Endothelial cell of umbilical vein (primary cell): ENCODE measurements around the gene PLAGL1. TPM values are rescaled to one million over a fixed set of nuclear protein-coding genes. Genes with fewer than 3 reads are reported as not detected.

ENCODE experiments used
- BruUV-seq: library from RNA; stranded (reverse); fragments of 400-500 nt; replicated peaks from 2 replicates; lab custom pipeline; 2021; lab: Mats Ljungman, UMichigan
- CTCF ChIA-PET: fragments of 300-600, 350-600 bp; sonication (Branson Sonifier 250); formaldehyde crosslinking; loops from one replicate; lab custom pipeline; 2021; ENCODE audit warnings: antibody characterized with exemption, inconsistent platforms; lab: Charles Lee
- POLR2A ChIA-PET: fragments of 300-600, 350-600 bp; sonication (Branson Sonifier 250); formaldehyde crosslinking; loops from one replicate; lab custom pipeline; 2021; ENCODE audit warnings: antibody characterized with exemption, inconsistent platforms; lab: Charles Lee
- DNase-seq: peaks from one replicate; pipeline ENCODE4 v3.0.0-alpha.2; 2011; ENCODE audit warnings: low read depth, low spot score
- FAIRE-seq: peaks from 2 replicates; lab custom pipeline; 2011; peaks lifted over from hg19 to GRCh38; lab: Jason Lieb, UNC
- H2AFZ ChIP-seq: 2 replicates; pipeline ENCODE4 v1.6.0; 2012; ENCODE audit warnings: low read depth, low read length, control low read depth, inconsistent platforms
- H3K27ac ChIP-seq: 2 replicates; pipeline ENCODE4 v1.5.1; 2011; ENCODE audit warnings: low read depth, mild to moderate bottlenecking, control low read depth, low read length, moderate library complexity; ENCODE audit not compliant: insufficient read depth
- H3K27me3 ChIP-seq, 2 experiments: 2 replicates each; pipeline versions ENCODE4 v1.6.0 to v1.6.1; 2011; ENCODE audit warnings: low read length in 2 of 2, mixed read lengths in 1 of 2; ENCODE audit not compliant: control insufficient read depth in 2 of 2, insufficient read depth in 2 of 2
- H3K36me3 ChIP-seq, 2 experiments: 2 replicates in 1 of 2; 3 replicates in 1 of 2; pipeline ENCODE4 v1.5.1; 2011; ENCODE audit warnings: low read length in 2 of 2, mild to moderate bottlenecking in 1 of 2, moderate library complexity in 1 of 2; ENCODE audit not compliant: control insufficient read depth in 2 of 2, insufficient read depth in 2 of 2; ENCODE audit errors: extremely low read depth in 1 of 2
- H3K4me1 ChIP-seq: 3 replicates; pipeline ENCODE4 v1.5.1; 2011; ENCODE audit warnings: mild to moderate bottlenecking, low read length; ENCODE audit not compliant: control insufficient read depth, insufficient read depth; ENCODE audit errors: extremely low read depth
- H3K4me2 ChIP-seq: 2 replicates; pipeline ENCODE4 v1.6.1; 2011; ENCODE audit warnings: low read length, control low read depth, mixed read lengths; ENCODE audit not compliant: insufficient read depth
- H3K4me3 ChIP-seq, 3 experiments: fragments of 200-600 bp in 1 of 3; sonication (generic), shearing (Covaris generic) in 1 of 3; replicated peaks in 1 of 3; 2 replicates each; pipeline ENCODE4 v1.5.1; 2011 to 2016; ENCODE audit warnings: control low read depth in 3 of 3, low read length in 3 of 3, mild to moderate bottlenecking in 2 of 3, inconsistent platforms in 1 of 3, low read depth in 1 of 3, moderate library complexity in 1 of 3; ENCODE audit not compliant: insufficient read depth in 1 of 3
- H3K79me2 ChIP-seq: 2 replicates; pipeline ENCODE4 v1.6.0; 2012; ENCODE audit warnings: low read length, inconsistent platforms; ENCODE audit not compliant: control insufficient read depth, insufficient read depth
- H3K9ac ChIP-seq: replicated peaks from 2 replicates; pipeline ENCODE3; 2011; ENCODE audit warnings: low read length, control low read depth; ENCODE audit not compliant: insufficient read depth; ENCODE audit errors: extremely low read depth
- H3K9me1 ChIP-seq: replicated peaks from 3 replicates; pipeline ENCODE4 v1.6.0; 2011; ENCODE audit warnings: mild to moderate bottlenecking, low read length; ENCODE audit not compliant: control insufficient read depth, insufficient read depth; ENCODE audit errors: extremely low read depth
- H3K9me3 ChIP-seq: replicated peaks from 2 replicates; pipeline ENCODE4 v1.5.1; 2012; ENCODE audit warnings: low read length, inconsistent platforms; ENCODE audit not compliant: control insufficient read depth, insufficient read depth
- H4K20me1 ChIP-seq: replicated peaks from 2 replicates; pipeline ENCODE3; 2011; ENCODE audit warnings: mild to moderate bottlenecking, low read length; ENCODE audit not compliant: control insufficient read depth, insufficient read depth; ENCODE audit errors: extremely low read depth
- CTCF ChIP-seq, 2 donors: IDR thresholded peaks; 1 replicate in 1 of 2; 2 replicates in 1 of 2; pipeline ENCODE4 v1.5.1; 2011; ENCODE audit warnings: low read length in 2 of 2, mild to moderate bottlenecking in 2 of 2, moderate library complexity in 2 of 2, control low read depth in 1 of 2, inconsistent platforms in 1 of 2, low read depth in 1 of 2; ENCODE audit not compliant: insufficient read depth in 1 of 2; ENCODE audit errors: extremely low read depth in 1 of 2
- EZH2 ChIP-seq: IDR thresholded peaks from 2 replicates; pipeline ENCODE4 v1.6.1; 2012; ENCODE audit warnings: borderline replicate concordance, low read depth, mild to moderate bottlenecking, moderate library complexity, low read length, inconsistent platforms; ENCODE audit not compliant: severe bottlenecking
- FOS ChIP-seq: IDR thresholded peaks from 2 replicates; pipeline ENCODE4 v1.6.1; 2011; ENCODE audit warnings: mild to moderate bottlenecking, low read length, moderate library complexity, borderline replicate concordance; ENCODE audit not compliant: insufficient read depth
- GATA2 ChIP-seq: IDR thresholded peaks from 2 replicates; pipeline ENCODE4 v1.7.0; 2011; ENCODE audit warnings: low read depth, mild to moderate bottlenecking, moderate library complexity, mixed read lengths, low read length; ENCODE audit not compliant: insufficient read length, insufficient read depth
- JUN ChIP-seq: IDR thresholded peaks from 2 replicates; pipeline ENCODE4 v1.6.1; 2011; ENCODE audit warnings: borderline replicate concordance, low read depth; ENCODE audit not compliant: insufficient read length, insufficient read depth
- MYC ChIP-seq: IDR thresholded peaks from one replicate; pipeline ENCODE4 v1.6.1; 2011; ENCODE audit warnings: mild to moderate bottlenecking, low read depth, low read length
- POLR2AphosphoS5 ChIP-seq: IDR thresholded peaks from 2 replicates; pipeline ENCODE4 v1.6.1; 2012; ENCODE audit warnings: low read depth, mild to moderate bottlenecking, control low read depth, low read length, moderate library complexity; ENCODE audit not compliant: insufficient read depth
- dilution Hi-C: fragments of 300-500 bp; cut with MboI; formaldehyde crosslinking; loops from one replicate; pipeline ENCODE4 v1.15.0; 2019; ENCODE audit warnings: low sequenced_read_pairs; ENCODE audit not compliant: extremely low pct_ligation_motif_present
- intact Hi-C: fragments of 100-400 bp; cut with micrococcal nuclease; formaldehyde crosslinking; loops from one replicate; pipeline ENCODE4 v1.10.0; 2022
- polyA plus RNA-seq, 4 experiments: library from polyadenylated mRNA; depleted of rRNA in 3 of 4; stranded (reverse) in 3 of 4; unstranded in 1 of 4; fragments of >200 nt; gene quantifications; 2 replicates each; pipeline versions ENCODE4 v1.2.1 to v1.2.3, GENCODE V29; 2011 to 2012; ENCODE audit warnings: missing spikeins in 1 of 4
- total RNA-seq: library from RNA; stranded (reverse); gene quantifications from 2 replicates; pipeline ENCODE4 v1.2.3, GENCODE V29; 2021

The PLAGL1 gene
- total and polyA plus RNA-seq, 2 donors (not counting 3 experiments of a cell fraction or from before 2014, with no cell fraction given): 20.9 to 40.4 TPM

GRCh38 chr6:143986463-143987065 lies 21.5 kb downstream of the PLAGL1 start:
- H2AFZ ChIP-seq: no peak overlapping the region
- no peak overlapping the region for H3K27ac ChIP-seq
- no peak overlapping the region for H3K4me3 ChIP-seq
- H3K4me1 ChIP-seq: no peaks in the 10 kb centered on the region
- CTCF ChIA-PET: interaction anchor here (1.0 to 1.1 kb wide), 2 partner anchors 9 to 63 kb away, joined by 3 read pairs; no protein-coding TSS in a partner anchor
- no peaks in the 10 kb centered on the region for H3K9me3 ChIP-seq
- TF ChIP-seq EZH2 (no peak), GATA2 (no peak), JUN (no peak), POLR2AphosphoS5 (no peak)
- no peaks in the 10 kb centered on the region for H3K36me3 ChIP-seq
- FAIRE-seq (no peak), DNase-seq (no peak)
- H3K9ac ChIP-seq: no peak overlapping the region
- H4K20me1 ChIP-seq: no peaks in the 10 kb centered on the region
- POLR2A ChIA-PET: no interaction called here
- no peaks in the 10 kb centered on the region for H3K9me1 ChIP-seq
- intact Hi-C loops: no loop called here
- dilution Hi-C loops: no loop called here
- no peak overlapping the region for H3K4me2 ChIP-seq
- H3K79me2 ChIP-seq: no peaks in the 10 kb centered on the region
- peaks cover 0 to 2% of the 10 kb centered on the region in 2 experiments for H3K27me3 ChIP-seq
- BruUV-seq: no TSS peak

GRCh38 chr6:143984666-143985065 lies 23.4 kb downstream of the PLAGL1 start:
- Histone ChIP-seq H2AFZ (no peak overlapping the region), H3K4me2 (no peak overlapping the region), H3K79me2 (no peaks in the 10 kb centered on the region), H4K20me1 (no peaks in the 10 kb centered on the region), H3K4me1 (no peaks in the 10 kb centered on the region), H3K9me1 (no peaks in the 10 kb centered on the region), H3K36me3 (no peaks in the 10 kb centered on the region), H3K27me3 (peaks cover 2 to 3% of the 10 kb centered on the region in 2 experiments), H3K9ac (no peak overlapping the region), H3K9me3 (no peaks in the 10 kb centered on the region), H3K27ac (no peak overlapping the region), H3K4me3 (no peak overlapping the region)
- no peak for TF ChIP-seq CTCF (IDR thresholded peaks at IDR 0.05; ENCODE audit: extremely low read depth in 1 of 2, insufficient read depth in 1 of 2, low read depth in 1 of 2, low read length in 2 of 2)
- TF ChIP-seq MYC: no peak
- no peak for TF ChIP-seq POLR2AphosphoS5
- TF ChIP-seq JUN: no peak
- TF ChIP-seq FOS: no peak
- TF ChIP-seq EZH2: no peak
- TF ChIP-seq GATA2: no peak
- dilution Hi-C loops: no loop called here
- CTCF ChIA-PET: interaction anchor here (1.0 kb wide), 2 partner anchors 9 to 15 kb away, joined by 3 to 4 read pairs; no protein-coding TSS in a partner anchor
- intact Hi-C loops: no loop called here
- no TSS peak for BruUV-seq
- DNase-seq (no peak), FAIRE-seq (no peak)
- POLR2A ChIA-PET: no interaction called here
